ENCODE data around the gene SDK2. TPM values are rescaled to one million over a fixed set of nuclear protein-coding genes. Genes with fewer than 3 reads are reported as not detected.

SDK2 gene
- total and polyA plus RNA-seq, 2 experiments from 2014 or later = 0.74 to 5.1 TPM

GRCh38 chr17:73566905-73567782, 77.1 kb downstream of the SDK2 start (continued):
- TF ChIP-seq ZNF462 (CRISPR knock-in tag; IDR thresholded peaks at IDR 0.05) (0 out of 2 replicates have a peak, but pooled peaks have one; percentile 19), CREB1 (CRISPR knock-in tag; IDR thresholded peaks at IDR 0.05; ENCODE audit: low read depth) (peak; percentile 39), NANOG (IDR thresholded peaks at IDR 0.05; ENCODE audit: borderline replicate concordance) (no peak; the same call in 1 of the 2 replicates), CTCF (conservative IDR thresholded peaks at IDR 0.05; ENCODE audit: low read depth in 2 of 2) (peak in 1 of 2 experiments; percentile 17; a peak in 1 of 4 replicates), EZH2phosphoT487 (IDR thresholded peaks at IDR 0.05; ENCODE audit: unreplicated experiment) (no peak), ETS1 (IDR thresholded peaks at IDR 0.05) (no peak), STAT1 (IDR thresholded peaks at IDR 0.05; ENCODE audit: unreplicated experiment) (no peak)
